GM12878 (cell line): ENCODE data around the gene CDC7. TPM values are rescaled to one million over a fixed set of nuclear protein-coding genes. Genes with fewer than 3 reads are reported as not detected.

Source experiments
- ATAC-seq: fragments of 200-7000 bp; cut with Tn5 transposase; 3 replicates; pipeline ENCODE4 v1.9.1; 2020; ENCODE audit warnings: mild to moderate bottlenecking, moderate library complexity
- BruUV-seq: library from RNA; stranded (reverse); fragments of 400-500 nt; replicated peaks from 2 replicates; lab custom pipeline; 2021; lab: Mats Ljungman, UMichigan
- CTCF ChIA-PET: fragments of 300-600 bp; sonication (Branson Sonifier 250); formaldehyde crosslinking; extraction: SDS; loops from one replicate; lab custom pipeline; 2021; ENCODE audit warnings: inconsistent platforms; lab: Yijun Ruan, JAX
- POLR2A ChIA-PET: fragments of 350-600 bp; formaldehyde crosslinking; extraction: SDS; loops from one replicate; lab custom pipeline; 2021; ENCODE audit warnings: inconsistent platforms; lab: Charles Lee
- RAD21 ChIA-PET: fragments of 300-600 bp; sonication (Branson Sonifier 250); formaldehyde crosslinking; loops from one replicate; lab custom pipeline; 2023; ENCODE audit warnings: antibody characterized with exemption; ENCODE audit not compliant: unreplicated experiment; lab: Charles Lee
- SMC1A ChIA-PET: fragments of 300-600 bp; sonication (Branson Sonifier 250); formaldehyde crosslinking; loops from one replicate; lab custom pipeline; 2023; ENCODE audit not compliant: unreplicated experiment, uncharacterized antibody; lab: Charles Lee
- DNase-seq: peaks from one replicate; pipeline ENCODE4 v3.0.0-alpha.2; 2011; ENCODE audit warnings: low read depth, low spot score
- FAIRE-seq: peaks from 3 replicates; lab custom pipeline; 2011; peaks lifted over from hg19 to GRCh38; lab: Jason Lieb, UNC
- H2AFZ ChIP-seq: 2 replicates; pipeline ENCODE4 v1.6.0; 2011; ENCODE audit warnings: low read depth, low read length, control low read depth; ENCODE audit not compliant: control insufficient read depth
- H3K27ac ChIP-seq: 2 replicates; pipeline ENCODE4 v1.5.1; 2011; ENCODE audit warnings: control low read depth; ENCODE audit not compliant: control insufficient read depth, insufficient read depth
- H3K27me3 ChIP-seq, 2 experiments: replicated peaks in 1 of 2; 2 replicates each; pipeline versions ENCODE4 v1.6.0 to v1.6.1; 2011; ENCODE audit warnings: low read length in 1 of 2; ENCODE audit not compliant: control insufficient read depth in 2 of 2, insufficient read depth in 2 of 2
- H3K36me3 ChIP-seq, 2 experiments: 2 replicates each; pipeline ENCODE4 v1.5.1; 2011; ENCODE audit warnings: low read length in 1 of 2; ENCODE audit not compliant: control insufficient read depth in 2 of 2, insufficient read depth in 2 of 2
- H3K4me1 ChIP-seq: 2 replicates; pipeline ENCODE4 v1.6.1; 2011; ENCODE audit warnings: mild to moderate bottlenecking, low read length, moderate library complexity, mixed read lengths; ENCODE audit not compliant: control insufficient read depth, insufficient read depth
- H3K4me2 ChIP-seq: 2 replicates; pipeline ENCODE4 v1.6.0; 2011; ENCODE audit warnings: control low read depth; ENCODE audit not compliant: control insufficient read depth, insufficient read depth
- H3K4me3 ChIP-seq: fragments of 200-600 bp; sonication (generic); 2 replicates; pipeline ENCODE4 v1.5.1; 2016
- H3K79me2 ChIP-seq: 2 replicates; pipeline ENCODE4 v1.6.0; 2011; ENCODE audit warnings: low read length; ENCODE audit not compliant: control insufficient read depth, insufficient read depth
- H3K9ac ChIP-seq: 2 replicates; pipeline ENCODE4 v1.8.0; 2011; ENCODE audit warnings: low read length, control low read depth, mixed read lengths; ENCODE audit not compliant: control insufficient read depth, insufficient read depth
- H3K9me3 ChIP-seq: replicated peaks from 3 replicates; pipeline ENCODE4 v1.5.1; 2011; ENCODE audit warnings: mild to moderate bottlenecking, low read length; ENCODE audit not compliant: control insufficient read depth, insufficient read depth
- H4K20me1 ChIP-seq: 2 replicates; pipeline ENCODE4 v1.6.0; 2011; ENCODE audit not compliant: control insufficient read depth, insufficient read depth
- BMI1 ChIP-seq: fragments of 450-650 bp; IDR thresholded peaks from 2 replicates; pipeline ENCODE4 v1.6.1; 2016; ENCODE audit warnings: mild to moderate bottlenecking, moderate library complexity, borderline replicate concordance
- CREM ChIP-seq: IDR thresholded peaks from 2 replicates; pipeline ENCODE4 v1.6.1; 2014; ENCODE audit warnings: antibody characterized with exemption, low read depth
- CTCF ChIP-seq, 3 experiments: IDR thresholded peaks in 2 of 3; conservative IDR thresholded peaks in 1 of 3; 2 replicates each; pipeline ENCODE4 v1.5.1; 2011; ENCODE audit warnings: low read depth in 3 of 3, low read length in 3 of 3, mild to moderate bottlenecking in 3 of 3, control low read depth in 2 of 3, moderate library complexity in 2 of 3, inconsistent platforms in 1 of 3, mixed read lengths in 1 of 3; ENCODE audit not compliant: control insufficient read depth in 2 of 3, insufficient read depth in 1 of 3; ENCODE audit errors: extremely low read depth in 1 of 3
- ELK1 ChIP-seq: IDR thresholded peaks from 2 replicates; pipeline ENCODE4 v1.6.1; 2012; ENCODE audit warnings: low read depth, low read length, improper control_type of control experiment
- HDAC2 ChIP-seq: fragments of 200-600 bp; sonication (generic); IDR thresholded peaks from 2 replicates; pipeline ENCODE4 v1.6.1; 2017
- IKZF1 ChIP-seq: fragments of 450-650 bp; conservative IDR thresholded peaks from 2 replicates; pipeline ENCODE4 v1.6.1; 2017; ENCODE audit warnings: antibody characterized with exemption, mild to moderate bottlenecking
- JUNB ChIP-seq: IDR thresholded peaks from 2 replicates; pipeline ENCODE4 v1.6.1; 2016; ENCODE audit warnings: antibody characterized with exemption, mild to moderate bottlenecking
- MAX ChIP-seq: IDR thresholded peaks from 2 replicates; pipeline ENCODE4 v1.6.1; 2012; ENCODE audit warnings: low read depth, low read length, improper control_type of control experiment
- ZNF207 ChIP-seq: fragments of 450-650 bp; IDR thresholded peaks from 2 replicates; pipeline ENCODE4 v1.6.1; 2014; ENCODE audit warnings: antibody characterized with exemption, mild to moderate bottlenecking, borderline replicate concordance
- ZNF592 ChIP-seq: fragments of 450-650 bp; IDR thresholded peaks from 2 replicates; pipeline ENCODE4 v1.6.1; 2017; ENCODE audit warnings: mild to moderate bottlenecking, moderate library complexity
- WGBS: methylation state at CpG from one replicate; pipeline ENCODE4 v1.1.6; 2016; ENCODE audit warnings: low lambda C conversion rate; ENCODE audit not compliant: insufficient replicate concordance, insufficient coverage; ENCODE audit errors: missing lambda C conversion rate; 5-methylcytosine and 5-hydroxymethylcytosine counted together
- in situ Hi-C: fragments of 300-500 bp; cut with MboI; formaldehyde crosslinking; loops from 9 replicates; pipeline ENCODE4 v1.14.3; 2018; ENCODE audit warnings: mixed read lengths
- intact Hi-C: fragments of 100-400 bp; cut with micrococcal nuclease; formaldehyde crosslinking; loops from one replicate; pipeline ENCODE4 v1.14.2; 2022; ENCODE audit not compliant: unreplicated experiment
- polyA plus RNA-seq, 11 experiments: library from polyadenylated mRNA; depleted of rRNA in 4 of 11; unstranded in 6 of 11; stranded (reverse) in 5 of 11; fragments of >200 nt; fragmentation: Nextera tagmentation in 4 of 11; fragmentation: Illumina TruSeq in 1 of 11; extraction: Ambion mirVana in 4 of 11; extraction: Trizol in 1 of 11; gene quantifications; 1 replicate in 1 of 11; 2 replicates in 10 of 11; pipeline versions ENCODE4 v1.2.1 to v1.2.3, GENCODE V29; 2011 to 2016; ENCODE audit warnings: inconsistent platforms in 2 of 11, missing spikeins in 2 of 11, low read depth in 1 of 11
- total RNA-seq, 4 experiments: library from RNA; depleted of rRNA in 3 of 4; stranded (reverse); fragments of >200 nt in 3 of 4; fragmentation: Illumina TruSeq in 1 of 4; extraction: Trizol in 1 of 4; gene quantifications; 2 replicates each; pipeline versions ENCODE4 v1.2.1 to v1.2.3, GENCODE V29; 2013 to 2021

Gene CDC7
- total and polyA plus RNA-seq, 10 of the 15 experiments (the other 5 are each of a cell fraction or from before 2014, with no cell fraction given) = 14.9 to 37.8 (median 26.0) TPM

- CTCF ChIA-PET = no interaction called here
- TF ChIP-seq CTCF (IDR thresholded peaks at IDR 0.05 in 2 of 3, conservative IDR thresholded peaks at IDR 0.05 in 1 of 3; ENCODE audit: control insufficient read depth in 2 of 3, extremely low read depth in 1 of 3, insufficient read depth in 1 of 3, low read depth in 3 of 3, low read length in 3 of 3) (no peak), ZNF207 (no peak), IKZF1 (no peak)
- TF ChIP-seq, all 136 proteins: peak for 0
Measured at GRCh38 chr1:91552596-91552995, 51.9 kb downstream of the CDC7 start.

GRCh38 chr1:91553177-91553591 lies 52.5 kb downstream of the CDC7 start:
- TF ChIP-seq MAX (no peak), ELK1 (no peak), BMI1 (no peak), CREM (no peak), JUNB (no peak), HDAC2 (no peak), ZNF592 (no peak)
- RAD21 ChIA-PET = no interaction called here
- CTCF ChIA-PET = no interaction called here
- BruUV-seq = no TSS peak
- Histone ChIP-seq H3K4me1 (peaks cover 5% of the 10 kb centered on the region), H4K20me1 (no peaks in the 10 kb centered on the region), H3K9ac (no peak overlapping the region), H3K27me3 (no peaks in the 10 kb centered on the region), H3K36me3 (no peaks in the 10 kb centered on the region), H3K4me2 (no peak overlapping the region), H3K79me2 (no peaks in the 10 kb centered on the region), H3K27ac (no peak overlapping the region), H3K4me3 (no peak overlapping the region), H2AFZ (no peak overlapping the region), H3K9me3 (no peaks in the 10 kb centered on the region; the same call in 2 of the 3 replicates)
- SMC1A ChIA-PET = interaction anchor here (1.4 kb wide), 1 partner anchor 224 kb away, joined by 4 read pairs; no protein-coding TSS in a partner anchor
- FAIRE-seq = no peak
- WGBS = 71% methylated on average over 3 of the region's 3 CpGs
- ATAC-seq = no peak
- POLR2A ChIA-PET = no interaction called here
- intact Hi-C loops = no loop called here
- no peak for DNase-seq
- in situ Hi-C loops = no loop called here

More at GRCh38 chr1:91552596-91552995, 51.9 kb downstream of the CDC7 start:
- no TSS peak for BruUV-seq
- Histone ChIP-seq H3K4me3 (no peak overlapping the region), H2AFZ (no peak overlapping the region), H3K79me2 (no peaks in the 10 kb centered on the region), H3K9me3 (no peaks in the 10 kb centered on the region; the same call in 2 of the 3 replicates), H3K27ac (no peak overlapping the region), H3K4me2 (no peak overlapping the region), H3K27me3 (no peaks in the 10 kb centered on the region), H3K36me3 (no peaks in the 10 kb centered on the region), H3K9ac (no peak overlapping the region), H3K4me1 (peaks cover 5% of the 10 kb centered on the region), H4K20me1 (no peaks in the 10 kb centered on the region)
- intact Hi-C loops = no loop called here
- 19% methylated on average over 2 of the region's 2 CpGs for WGBS
- ChIA-PET POLR2A (no interaction called here), SMC1A (no interaction called here), RAD21 (no interaction called here)
- FAIRE-seq (no peak), ATAC-seq (no peak), DNase-seq (no peak)
- in situ Hi-C loops = no loop called here
